Measurements from ENCODE around the gene SEC22C. TPM values are rescaled to one million over a fixed set of nuclear protein-coding genes. Genes with fewer than 3 reads are reported as not detected.
A peak's percentile ranks its signal among the peaks of the same experiment; 100 is the strongest.

Gene SEC22C
- total RNA-seq, 6 donors from 2014 or later: 36.3 to 59.7 (median 50.6) TPM

DNA sequence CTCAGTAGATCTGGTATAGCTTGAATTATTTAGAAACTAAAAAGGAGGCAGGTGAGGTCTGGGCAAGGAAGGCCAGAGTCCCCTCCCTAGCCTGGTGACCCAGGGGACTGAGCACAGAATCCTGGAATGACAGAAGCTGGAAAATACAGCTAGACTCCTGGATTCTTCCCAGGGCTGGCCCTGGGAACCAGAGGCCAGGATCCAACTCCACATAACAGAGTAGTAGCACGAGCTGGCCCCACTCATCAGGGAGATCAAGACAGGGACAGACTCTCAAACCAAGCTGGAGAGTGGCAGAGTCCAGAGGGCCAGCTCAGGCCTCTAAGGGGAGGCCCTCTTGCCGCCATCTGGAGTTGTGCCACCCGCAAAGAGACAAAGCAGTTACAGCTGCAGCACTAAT is 68.6 kb downstream of the SEC22C start:
- H3K27me3 ChIP-seq: no peaks in the 10 kb centered on the region
- peaks cover 0 to 62% (median 5%) of the 10 kb centered on the region in 4 donors for H3K36me3 ChIP-seq
- H3K9me3 ChIP-seq: no peaks in the 10 kb centered on the region
- peaks cover 52 to 87% (median 68%) of the 10 kb centered on the region in 4 donors for H3K4me1 ChIP-seq
- DNase-seq (no peak), ATAC-seq (ENCODE audit: low FRiP score in 2 of 2) (no peak)
- no peak for TF ChIP-seq POLR2A (IDR thresholded peaks at IDR 0.05)
- no peak for TF ChIP-seq POLR2AphosphoS5 (IDR thresholded peaks at IDR 0.05)
- TF ChIP-seq, protein P1, sequence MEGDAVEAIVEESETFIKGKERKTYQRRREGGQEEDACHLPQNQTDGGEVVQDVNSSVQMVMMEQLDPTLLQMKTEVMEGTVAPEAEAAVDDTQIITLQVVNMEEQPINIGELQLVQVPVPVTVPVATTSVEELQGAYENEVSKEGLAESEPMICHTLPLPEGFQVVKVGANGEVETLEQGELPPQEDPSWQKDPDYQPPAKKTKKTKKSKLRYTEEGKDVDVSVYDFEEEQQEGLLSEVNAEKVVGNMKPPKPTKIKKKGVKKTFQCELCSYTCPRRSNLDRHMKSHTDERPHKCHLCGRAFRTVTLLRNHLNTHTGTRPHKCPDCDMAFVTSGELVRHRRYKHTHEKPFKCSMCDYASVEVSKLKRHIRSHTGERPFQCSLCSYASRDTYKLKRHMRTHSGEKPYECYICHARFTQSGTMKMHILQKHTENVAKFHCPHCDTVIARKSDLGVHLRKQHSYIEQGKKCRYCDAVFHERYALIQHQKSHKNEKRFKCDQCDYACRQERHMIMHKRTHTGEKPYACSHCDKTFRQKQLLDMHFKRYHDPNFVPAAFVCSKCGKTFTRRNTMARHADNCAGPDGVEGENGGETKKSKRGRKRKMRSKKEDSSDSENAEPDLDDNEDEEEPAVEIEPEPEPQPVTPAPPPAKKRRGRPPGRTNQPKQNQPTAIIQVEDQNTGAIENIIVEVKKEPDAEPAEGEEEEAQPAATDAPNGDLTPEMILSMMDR (IDR thresholded peaks at IDR 0.05): no peak
- no peak for TF ChIP-seq EP300 (IDR thresholded peaks at IDR 0.05)
- peak overlapping the region; percentile 16 to 93 (median 65) for H3K27ac ChIP-seq
- no peak overlapping the region for H3K4me3 ChIP-seq
- WGBS, 2 donors: 50 to 95% methylated on average over 1 to 3 of the region's 3 CpGs

DNA sequence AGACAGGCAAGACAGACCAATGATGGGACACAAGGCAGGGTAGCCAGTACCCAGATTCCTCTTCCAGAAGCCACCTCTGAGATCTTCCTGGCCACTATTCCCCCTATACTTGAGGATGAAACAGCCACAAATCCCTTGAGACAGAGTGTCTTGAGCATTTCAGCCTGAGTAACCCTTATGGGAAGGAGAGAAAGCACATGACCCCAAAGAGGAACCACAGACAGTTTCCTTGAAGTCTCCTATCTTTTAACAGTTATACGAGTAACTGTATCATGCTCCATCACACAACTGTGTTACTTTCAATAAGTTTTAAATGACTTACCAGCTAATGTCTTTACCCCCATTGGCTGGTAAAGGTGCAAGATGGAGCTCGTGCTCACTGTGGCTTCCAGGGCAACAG is 70.0 kb downstream of the SEC22C start:
- H3K4me3 ChIP-seq: no peak overlapping the region
- H3K9me3 ChIP-seq: no peaks in the 10 kb centered on the region
- TF ChIP-seq, protein P1 (IDR thresholded peaks at IDR 0.05): no peak
- TF ChIP-seq EP300 (IDR thresholded peaks at IDR 0.05) (no peak), POLR2AphosphoS5 (IDR thresholded peaks at IDR 0.05) (no peak), POLR2A (IDR thresholded peaks at IDR 0.05) (no peak)
- peaks cover 0 to 51% (median 4%) of the 10 kb centered on the region in 4 donors for H3K36me3 ChIP-seq
- no peak for ATAC-seq (ENCODE audit: low FRiP score in 2 of 2)
- peak overlapping the region; percentile 14 to 93 (median 89) for H3K27ac ChIP-seq
- no peaks in the 10 kb centered on the region for H3K27me3 ChIP-seq
- no peak for DNase-seq
- WGBS, 2 donors: 54 to 63% methylated on average over 2 of the region's 2 CpGs
- H3K4me1 ChIP-seq: peaks cover 49 to 95% (median 70%) of the 10 kb centered on the region in 4 donors

DNA sequence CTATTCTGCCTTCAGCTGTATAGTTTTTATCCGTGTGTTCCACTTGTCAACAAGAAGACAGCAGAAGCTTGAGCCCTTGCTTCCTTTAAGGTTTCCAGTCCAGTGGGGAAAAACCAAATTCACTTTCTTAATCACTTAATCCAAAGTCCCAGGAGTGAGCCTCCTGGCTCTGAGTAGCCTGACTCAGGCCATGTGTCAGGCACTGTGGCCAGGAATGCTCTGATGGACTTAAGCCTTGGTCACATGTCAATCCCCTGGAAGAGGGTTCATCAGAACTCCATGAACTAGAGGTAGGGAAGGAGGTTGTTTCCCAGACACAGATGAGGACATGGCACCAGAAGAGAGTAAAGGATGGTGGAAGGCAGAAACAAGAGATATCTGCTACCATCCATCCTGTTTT is 70.6 kb downstream of the SEC22C start:
- DNase-seq: no peak
- Histone ChIP-seq H3K4me1 (peaks cover 49 to 89% (median 66%) of the 10 kb centered on the region in 4 donors), H3K27me3 (no peaks in the 10 kb centered on the region), H3K27ac (peak overlapping the region; percentile 14 to 93 (median 89)), H3K9me3 (no peaks in the 10 kb centered on the region), H3K36me3 (peaks cover 0 to 51% (median 4%) of the 10 kb centered on the region in 4 donors), H3K4me3 (no peak overlapping the region)
- no peak for ATAC-seq (ENCODE audit: low FRiP score in 2 of 2)
- 78 to 89% methylated on average over 1 of the region's 1 CpG for WGBS, 2 donors
- TF ChIP-seq POLR2A (IDR thresholded peaks at IDR 0.05) (no peak), EP300 (IDR thresholded peaks at IDR 0.05) (no peak), POLR2AphosphoS5 (IDR thresholded peaks at IDR 0.05) (no peak)
- TF ChIP-seq, protein P1 (IDR thresholded peaks at IDR 0.05): no peak

DNA sequence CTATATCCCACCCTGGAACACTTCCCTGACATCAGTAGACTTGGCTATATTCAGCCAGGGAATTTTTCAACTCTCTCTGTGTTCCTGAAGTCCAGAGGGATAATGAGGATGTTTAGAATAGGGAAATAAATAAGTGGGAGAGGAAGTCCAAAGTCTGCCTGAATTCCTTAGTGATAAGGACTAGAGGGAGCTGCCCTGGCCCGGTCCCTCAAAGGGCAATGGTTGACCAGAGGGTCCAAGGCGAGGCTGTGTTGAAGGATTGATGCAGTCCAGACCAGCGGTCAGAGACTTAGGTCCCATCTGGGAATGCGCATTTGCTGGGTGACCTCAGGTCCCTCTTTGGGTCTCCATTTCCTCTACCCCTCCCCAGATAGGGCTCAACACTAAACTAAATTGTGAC is 71.4 kb downstream of the SEC22C start:
- 42 to 81% methylated on average over 3 to 4 of the region's 4 CpGs for WGBS, 2 donors
- Histone ChIP-seq H3K27me3 (no peaks in the 10 kb centered on the region), H3K9me3 (no peaks in the 10 kb centered on the region), H3K27ac (peak overlapping the region; percentile 89 to 93 (median 90)), H3K36me3 (peaks cover 0 to 49% (median 4%) of the 10 kb centered on the region in 4 donors), H3K4me3 (no peak overlapping the region), H3K4me1 (peaks cover 42 to 81% (median 63%) of the 10 kb centered on the region in 4 donors)
- ATAC-seq (ENCODE audit: low FRiP score in 2 of 2): no peak
- TF ChIP-seq EP300 (IDR thresholded peaks at IDR 0.05) (no peak), POLR2AphosphoS5 (IDR thresholded peaks at IDR 0.05) (peak in 1 of 2 donors; percentile 20)
- no peak for DNase-seq

DNA sequence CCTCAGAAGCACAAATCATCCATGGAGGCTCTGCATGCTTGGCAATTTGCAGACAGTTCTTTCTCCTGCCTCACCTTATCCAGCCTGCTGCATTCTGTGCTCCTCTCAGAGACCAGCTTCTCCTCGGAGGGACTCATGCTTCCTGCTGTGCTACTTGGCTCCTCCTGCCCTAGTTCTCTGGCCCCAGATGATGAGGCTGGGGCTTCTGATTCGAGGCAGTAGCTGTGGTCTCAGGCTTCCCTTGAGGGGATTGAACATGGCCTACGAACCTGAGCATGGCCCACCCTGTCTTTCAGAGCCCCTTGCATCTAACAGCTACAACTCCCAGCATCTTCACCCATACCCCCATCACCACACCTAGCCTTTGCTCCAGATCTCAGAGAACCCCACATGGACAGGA is 72.7 kb downstream of the SEC22C start:
- 69% methylated on average over 3 of the region's 3 CpGs for WGBS, 2 donors
- H3K27ac ChIP-seq: peak overlapping the region; percentile 89 to 93 (median 90)
- ATAC-seq (ENCODE audit: low FRiP score in 2 of 2) (no peak), DNase-seq (no peak)
- TF ChIP-seq EP300 (IDR thresholded peaks at IDR 0.05): no peak
- no peak for TF ChIP-seq POLR2AphosphoS5 (IDR thresholded peaks at IDR 0.05)
- no peak for TF ChIP-seq POLR2A (IDR thresholded peaks at IDR 0.05)
- TF ChIP-seq, protein P1 (IDR thresholded peaks at IDR 0.05): no peak
- peak overlapping the region in 1 of 4 donors; percentile 21 for H3K4me3 ChIP-seq
- peaks cover 36 to 73% (median 54%) of the 10 kb centered on the region in 4 donors for H3K4me1 ChIP-seq
- no peaks in the 10 kb centered on the region for H3K27me3 ChIP-seq
- H3K9me3 ChIP-seq: no peaks in the 10 kb centered on the region
- peaks cover 0 to 43% (median 0%) of the 10 kb centered on the region in 4 donors for H3K36me3 ChIP-seq
